ENCODE data around the gene SETD2. TPM values are rescaled to one million over a fixed set of nuclear protein-coding genes. Genes with fewer than 3 reads are reported as not detected.

Gene SETD2
- total and polyA plus RNA-seq, 4 donors: 7.6 to 37.6 (median 19.0) TPM

- TF ChIP-seq NR2F2 (IDR thresholded peaks at IDR 0.05): no peak
These were observed 30.3 kb downstream of the SETD2 start (continued) for GRCh38 chr3:47133641-47134040.

- H3K27ac ChIP-seq (ENCODE audit: low read depth in 1 of 2, low read length in 2 of 2): no peak overlapping the region
- WGBS: 88% methylated on average over 2 of the region's 2 CpGs
- H3K9ac ChIP-seq (ENCODE audit: low read depth in 1 of 2, low read length in 2 of 2): no peak overlapping the region
- no peaks in the 10 kb centered on the region for H3K27me3 ChIP-seq (ENCODE audit: control insufficient read depth in 4 of 4, insufficient read depth in 4 of 4, low read length in 3 of 4)
- TF ChIP-seq REST (IDR thresholded peaks at IDR 0.05) (no peak), ATF3 (IDR thresholded peaks at IDR 0.05) (no peak), CTCF (IDR thresholded peaks at IDR 0.05; ENCODE audit: low read depth, low read length, missing input control) (no peak), NR2F2 (IDR thresholded peaks at IDR 0.05) (no peak), GABPA (IDR thresholded peaks at IDR 0.05 in 1 of 2, conservative IDR thresholded peaks at IDR 0.05 in 1 of 2) (no peak), HNF4A (conservative IDR thresholded peaks at IDR 0.05) (no peak), HNF4G (IDR thresholded peaks at IDR 0.05) (no peak), EGR1 (IDR thresholded peaks at IDR 0.05; ENCODE audit: low read depth in 2 of 2) (no peak), YY1 (IDR thresholded peaks at IDR 0.05) (no peak), FOXA2 (IDR thresholded peaks at IDR 0.05) (no peak), SP1 (IDR thresholded peaks at IDR 0.05) (no peak), ZBTB33 (IDR thresholded peaks at IDR 0.05) (no peak), RAD21 (IDR thresholded peaks at IDR 0.05) (no peak), MAX (IDR thresholded peaks at IDR 0.05) (no peak), TAF1 (conservative IDR thresholded peaks at IDR 0.05) (no peak), RXRA (IDR thresholded peaks at IDR 0.05) (no peak), JUND (IDR thresholded peaks at IDR 0.05) (no peak), FOXA1 (IDR thresholded peaks at IDR 0.05) (no peak)
- no peak for DNase-seq (ENCODE audit: low spot score)
- no peaks in the 10 kb centered on the region for H3K36me3 ChIP-seq (ENCODE audit: control insufficient read depth in 4 of 4, insufficient read depth in 3 of 4, low read depth in 1 of 4, low read length in 3 of 4)
- H3K4me1 ChIP-seq (ENCODE audit: control insufficient read depth in 4 of 4, insufficient read depth in 4 of 4, low read length in 3 of 4): peaks cover 2 to 21% (median 9%) of the 10 kb centered on the region in 4 donors
- H3K4me3 ChIP-seq (ENCODE audit: low read depth in 1 of 3, low read length in 3 of 3): no peak overlapping the region
- H3K9me3 ChIP-seq (ENCODE audit: control insufficient read depth in 4 of 4, low read length in 3 of 4): no peaks in the 10 kb centered on the region
These were observed 33.4 kb downstream of the SETD2 start for GRCh38 chr3:47130557-47130956.
